ENCODE data around the gene KLHL10. TPM values are rescaled to one million over a fixed set of nuclear protein-coding genes. Genes with fewer than 3 reads are reported as not detected.
A peak's percentile ranks its signal among the peaks of the same experiment; 100 is the strongest.
"Not testable (repeated sequence)": the region's sequence is repeated elsewhere in the genome, so short reads cannot be mapped to it uniquely, and the experiment has no call there.

The KLHL10 gene
- total RNA-seq, 2 experiments from 2014 or later = not detected

DNA sequence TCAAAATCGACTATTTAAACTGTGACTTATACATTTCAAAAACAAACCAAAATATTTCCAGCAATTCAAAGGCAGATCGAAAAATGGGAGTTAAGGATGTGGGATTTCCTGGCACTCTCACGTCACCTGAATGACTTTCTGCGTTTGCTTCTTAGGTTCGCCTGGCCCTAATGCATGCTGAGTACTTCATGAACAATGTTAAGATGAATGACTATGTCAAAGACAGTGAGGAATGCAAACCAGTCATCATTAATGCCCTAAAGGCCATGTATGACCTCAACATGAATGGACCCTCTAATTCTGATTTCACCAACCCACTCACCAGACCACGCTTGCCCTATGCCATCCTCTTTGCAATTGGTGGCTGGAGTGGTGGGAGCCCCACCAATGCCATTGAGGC is 7.3 kb downstream of the KLHL10 start:
- no peaks in the 10 kb centered on the region for H3K36me3 Mint-ChIP-seq (ENCODE audit: low read depth)
- POLR2A ChIA-PET = no interaction called here
- CTCF ChIA-PET = no interaction called here
- H3K9me3 Mint-ChIP-seq = no peaks in the 10 kb centered on the region
- H3K27ac Mint-ChIP-seq = no peak overlapping the region
- H3K4me1 Mint-ChIP-seq = peaks cover under 1% of the 10 kb centered on the region
- H3K27me3 Mint-ChIP-seq = no peaks in the 10 kb centered on the region
- H3K4me3 Mint-ChIP-seq = no peak overlapping the region
- no peak for DNase-seq

DNA sequence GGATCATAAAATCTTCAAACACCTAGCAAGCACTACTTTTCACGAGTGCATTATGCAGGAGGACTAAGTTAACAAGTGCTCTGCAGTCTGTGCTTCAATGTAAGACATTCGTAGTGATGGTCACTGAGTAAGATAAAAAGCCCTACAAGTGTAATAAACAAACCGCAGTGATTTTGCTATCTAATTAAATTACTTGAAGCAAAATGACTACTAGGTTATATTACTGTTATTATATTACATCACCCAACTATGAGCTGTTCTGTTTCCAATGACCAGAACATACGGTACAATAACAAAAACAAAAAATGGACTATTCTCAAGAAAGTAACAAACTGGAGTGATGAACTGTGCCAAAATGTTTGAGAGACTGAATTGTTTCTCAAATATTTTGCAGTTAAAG is 11.2 kb downstream of the KLHL10 start:
- Mint-ChIP-seq H3K9me3 (no peaks in the 10 kb centered on the region), H3K4me1 (peaks cover 10% of the 10 kb centered on the region), H3K36me3 (ENCODE audit: low read depth) (peaks cover 10% of the 10 kb centered on the region), H3K27ac (no peak overlapping the region), H3K4me3 (no peak overlapping the region), H3K27me3 (no peaks in the 10 kb centered on the region)
- no peak for DNase-seq
- POLR2A ChIA-PET = no interaction called here
- CTCF ChIA-PET = interaction anchor here (0.8 to 1.9 kb wide), 3 partner anchors 10 to 86 kb away, joined by 3 to 7 read pairs (median 3); no protein-coding TSS in a partner anchor

DNA sequence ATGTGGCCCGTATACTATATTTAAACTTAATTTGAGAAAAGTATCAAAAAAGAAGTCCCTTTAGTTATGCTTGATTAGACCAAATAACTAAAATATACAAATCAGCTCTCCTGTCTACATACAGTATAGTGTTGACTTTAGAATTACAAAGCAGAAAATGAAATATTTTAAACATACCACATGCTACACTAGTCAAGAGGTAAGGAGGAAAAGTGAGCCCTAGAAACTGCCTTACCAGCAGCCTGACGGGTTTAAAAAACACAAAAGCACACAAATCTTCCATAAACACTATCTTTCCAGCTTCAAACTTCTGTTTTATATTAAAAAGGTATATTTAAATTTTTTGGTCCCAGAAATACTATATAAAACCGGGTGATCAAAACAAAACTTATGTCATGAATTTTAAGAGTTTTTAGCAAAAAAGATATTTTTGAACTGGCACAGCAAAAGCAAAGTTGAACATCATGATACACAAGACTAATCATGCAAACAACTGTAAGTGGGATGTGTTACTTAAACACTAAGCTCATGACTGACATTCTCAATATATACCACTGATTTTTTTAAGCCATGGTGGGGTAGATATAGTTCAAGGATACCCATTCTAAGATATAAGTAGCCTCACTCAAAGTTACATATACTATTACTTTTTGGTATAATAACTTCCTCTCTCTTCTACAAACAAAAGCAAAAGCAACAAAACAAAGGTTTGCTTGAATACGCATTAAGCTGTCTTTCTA is 11.8 kb downstream of the KLHL10 start:
- H3K36me3 Mint-ChIP-seq (ENCODE audit: low read depth) = peaks cover 14% of the 10 kb centered on the region

DNA sequence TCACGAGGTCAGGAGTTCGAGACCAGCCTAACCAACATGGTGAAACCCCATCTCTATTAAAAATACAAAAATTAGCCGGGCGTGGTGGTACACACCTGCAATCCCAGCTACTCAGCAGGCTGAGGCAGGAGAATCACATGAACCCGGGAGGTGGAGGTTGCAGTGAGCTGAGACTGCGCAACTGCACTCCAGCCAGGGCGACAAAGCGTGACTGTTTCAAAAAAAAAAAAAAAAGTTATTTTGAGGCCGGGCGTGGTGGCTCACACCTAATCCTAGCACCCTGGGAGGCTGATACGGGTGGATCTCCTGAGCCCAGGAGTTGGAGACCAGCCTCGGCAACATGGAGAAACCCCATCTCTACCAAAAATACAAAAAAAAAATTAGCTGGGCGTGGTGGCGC is 13.8 kb downstream of the KLHL10 start:
- H3K27me3 Mint-ChIP-seq, H3K27ac Mint-ChIP-seq, DNase-seq, POLR2A ChIA-PET, H3K4me3 Mint-ChIP-seq, H3K9me3 Mint-ChIP-seq, H3K4me1 Mint-ChIP-seq: not testable (repeated sequence)
- peaks cover 20% of the 10 kb centered on the region for H3K36me3 Mint-ChIP-seq (ENCODE audit: low read depth)
- CTCF ChIA-PET = interaction anchor here (0.7 to 1.1 kb wide), 3 partner anchors 9 to 49 kb away, joined by 3 read pairs; no protein-coding TSS in a partner anchor

More for the DNA sequence above, 11.8 kb downstream of the KLHL10 start:
- Mint-ChIP-seq H3K27ac (no peak overlapping the region), H3K27me3 (no peaks in the 10 kb centered on the region), H3K4me1 (peaks cover 10% of the 10 kb centered on the region), H3K4me3 (no peak overlapping the region), H3K9me3 (no peaks in the 10 kb centered on the region)
- DNase-seq = no peak
- ChIA-PET CTCF (interaction anchor here (0.7 to 1.9 kb wide), 3 partner anchors 10 to 18 kb away, joined by 3 to 7 read pairs (median 3); no protein-coding TSS in a partner anchor), POLR2A (no interaction called here)

DNA sequence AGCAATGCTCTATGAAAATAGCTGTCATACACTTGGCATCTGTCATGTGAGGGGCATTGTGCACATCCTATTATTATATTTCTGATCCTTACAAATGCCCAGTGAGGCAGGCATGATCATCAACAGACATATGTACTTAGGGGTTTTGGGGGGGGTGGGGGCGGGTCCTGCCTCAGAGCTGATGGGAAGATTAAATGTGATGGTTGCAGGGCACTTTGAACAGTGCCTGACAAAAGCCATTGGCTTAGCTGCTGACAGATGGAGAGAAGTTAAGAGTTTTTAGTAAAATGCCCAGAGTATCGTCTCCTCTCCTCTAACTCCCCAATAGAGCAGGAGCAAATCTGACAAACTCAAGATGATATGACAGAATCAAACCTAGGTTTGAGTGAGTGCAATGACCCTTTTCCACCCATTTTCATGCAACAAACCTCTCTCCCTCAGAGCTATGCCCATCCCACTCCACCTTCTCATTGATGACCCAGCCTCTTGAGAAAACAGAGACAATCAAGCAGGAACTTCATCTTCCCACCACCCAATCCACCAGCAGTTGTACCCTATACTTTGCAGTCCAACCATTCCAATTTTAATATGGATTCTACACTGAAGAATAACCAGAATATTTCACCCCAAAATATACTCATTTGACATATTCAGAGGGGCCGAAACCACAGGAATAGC is 22.8 kb downstream of the KLHL10 start:
- peaks cover 10% of the 10 kb centered on the region for H3K4me1 Mint-ChIP-seq
- H3K27me3 Mint-ChIP-seq = no peaks in the 10 kb centered on the region
- POLR2A ChIA-PET = no interaction called here
- H3K36me3 Mint-ChIP-seq (ENCODE audit: low read depth) = no peaks in the 10 kb centered on the region
- CTCF ChIA-PET = interaction anchor here (2.0 kb wide), 1 partner anchor 11 kb away, joined by 7 read pairs; no protein-coding TSS in a partner anchor
- no peak for DNase-seq
- no peaks in the 10 kb centered on the region for H3K9me3 Mint-ChIP-seq
- no peak overlapping the region for H3K4me3 Mint-ChIP-seq
- H3K27ac Mint-ChIP-seq = no peak overlapping the region

DNA sequence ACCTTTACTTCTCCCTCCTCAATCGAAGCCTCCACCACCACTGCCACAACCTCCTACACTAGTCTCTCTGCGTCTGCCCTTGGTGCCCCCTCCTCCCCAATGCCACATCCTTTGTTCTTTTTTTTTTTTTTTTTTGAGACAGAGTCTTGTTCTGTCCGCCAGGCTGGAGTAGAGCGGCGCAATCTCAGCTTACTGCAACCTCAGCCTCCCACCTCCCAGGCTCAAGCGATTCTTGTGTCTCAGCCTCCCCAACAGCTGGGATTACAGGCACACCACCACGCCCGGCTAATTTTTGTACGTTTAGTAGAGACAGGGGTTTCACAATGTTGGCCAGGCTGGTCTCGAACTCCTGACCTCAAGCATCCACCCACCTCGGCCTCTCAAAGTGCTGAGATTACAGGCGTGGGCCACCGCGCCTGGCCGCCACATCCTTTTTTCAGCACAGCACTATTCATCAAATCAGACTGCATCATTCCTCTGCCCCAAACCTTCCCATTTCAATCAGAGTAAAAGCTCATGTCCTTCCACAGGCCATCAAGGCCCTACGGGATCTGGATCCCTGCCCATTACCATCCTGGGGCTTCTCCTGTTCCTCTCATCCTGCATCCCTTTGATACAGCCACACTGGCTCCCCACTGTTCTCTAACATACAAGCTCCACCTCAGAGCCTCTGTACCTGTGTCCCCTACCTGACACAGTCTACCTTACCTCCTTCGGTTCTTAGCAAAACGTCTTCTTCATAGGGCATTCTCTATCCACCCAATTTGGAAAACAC is 25.6 kb downstream of the KLHL10 start:
- peak; percentile 33 for DNase-seq
- no peaks in the 10 kb centered on the region for H3K9me3 Mint-ChIP-seq
- H3K4me1 Mint-ChIP-seq = peaks cover 22% of the 10 kb centered on the region
- CTCF ChIA-PET = interaction anchor here (1.0 kb wide), 2 partner anchors 11 to 38 kb away, joined by 3 read pairs; no protein-coding TSS in a partner anchor
- POLR2A ChIA-PET = interaction anchor here (0.6 kb wide), 1 partner anchor 103 kb away, joined by 3 read pairs; no protein-coding TSS in a partner anchor
- H3K36me3 Mint-ChIP-seq (ENCODE audit: low read depth) = peaks cover 13% of the 10 kb centered on the region
- H3K4me3 Mint-ChIP-seq = no peak overlapping the region
- H3K27ac Mint-ChIP-seq = no peak overlapping the region
- no peaks in the 10 kb centered on the region for H3K27me3 Mint-ChIP-seq

DNA sequence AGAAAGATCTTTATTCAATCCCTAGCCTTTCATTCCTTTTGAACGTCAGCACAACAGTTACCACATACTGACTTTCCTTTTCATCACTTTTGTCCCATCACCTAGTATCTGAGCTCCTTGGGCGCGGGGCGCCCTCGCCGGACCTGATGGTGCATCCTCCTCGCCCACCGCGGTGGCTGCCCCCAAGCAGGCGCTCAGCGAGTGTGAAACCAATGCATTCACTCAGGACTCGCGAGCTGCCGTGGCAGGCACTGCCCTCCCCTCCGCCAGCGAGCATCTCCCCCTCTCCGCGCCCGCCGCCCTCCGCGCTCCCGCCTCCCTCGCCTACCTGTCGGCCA is 26.8 kb downstream of the KLHL10 start:
- Mint-ChIP-seq H3K36me3 (ENCODE audit: low read depth) (peaks cover 17% of the 10 kb centered on the region), H3K4me3 (no peak overlapping the region), H3K27me3 (no peaks in the 10 kb centered on the region), H3K9me3 (no peaks in the 10 kb centered on the region), H3K27ac (no peak overlapping the region), H3K4me1 (peaks cover 33% of the 10 kb centered on the region)
- ChIA-PET CTCF (interaction anchor here (0.7 to 1.2 kb wide), 4 partner anchors 13 to 148 kb away, joined by 3 to 5 read pairs (median 3); partner anchors contain the start of gene ACLY), POLR2A (no interaction called here)
- DNase-seq = no peak

DNA sequence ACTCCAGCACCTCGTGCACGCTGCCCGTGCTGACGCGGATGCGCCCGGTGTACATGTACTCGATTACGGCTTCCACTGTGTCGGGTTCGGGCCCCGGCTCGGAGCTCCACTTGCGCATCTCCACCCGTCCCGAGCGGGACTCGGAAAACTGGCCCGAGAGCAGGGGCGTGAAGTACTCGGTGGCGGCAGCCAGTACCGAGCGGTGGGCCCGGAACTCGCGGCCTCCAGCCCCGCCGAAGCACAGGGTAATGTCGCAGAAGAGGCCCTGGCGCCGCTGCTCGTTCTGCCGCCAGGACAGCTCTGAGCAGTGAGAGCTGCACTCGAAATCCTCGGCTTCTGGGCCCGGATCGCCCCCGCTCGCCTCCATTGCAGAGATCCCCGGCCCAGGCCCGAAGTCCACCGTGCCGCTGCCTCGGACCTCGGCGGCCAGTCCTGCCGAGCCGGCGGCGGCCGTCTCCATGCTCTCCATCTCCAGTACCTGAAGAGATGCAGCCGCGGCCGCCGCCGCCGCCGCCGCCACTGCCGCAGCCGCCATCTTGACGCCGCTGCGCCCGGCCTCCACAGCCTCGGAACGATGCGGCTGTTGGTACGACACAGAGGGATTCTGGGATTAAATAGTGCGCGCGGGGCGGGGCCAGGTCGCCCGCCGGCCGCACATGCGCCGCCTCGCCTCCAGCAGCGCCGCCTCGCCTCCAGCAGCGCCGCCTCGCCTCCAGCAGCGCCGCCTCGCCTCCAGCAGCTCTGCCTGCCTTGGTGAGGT is 27.4 kb downstream of the KLHL10 start, which contains the start of gene KLHL11:
Gene KLHL11, minus strand, starts transcription at position 588 of the 760 bp plus-strand sequence. Its CDS starts 53 bp downstream, at position 535.
- Mint-ChIP-seq H3K27ac (no peak within 1 kb of the TSS), H3K9me3 (no peaks in the 10 kb centered on the region), H3K4me3 (no peak within 1 kb of the TSS), H3K36me3 (ENCODE audit: low read depth) (peaks cover 20% of the 10 kb centered on the region), H3K27me3 (no peaks in the 10 kb centered on the region), H3K4me1 (peaks cover 32% of the 10 kb centered on the region)
- peak; percentile 89 for DNase-seq
- ChIA-PET CTCF (interaction anchor here (0.6 to 1.2 kb wide), 7 partner anchors 13 to 149 kb away, joined by 3 to 5 read pairs (median 3); partner anchors contain the start of genes ACLY and ODAD4), POLR2A (no interaction called here)

DNA sequence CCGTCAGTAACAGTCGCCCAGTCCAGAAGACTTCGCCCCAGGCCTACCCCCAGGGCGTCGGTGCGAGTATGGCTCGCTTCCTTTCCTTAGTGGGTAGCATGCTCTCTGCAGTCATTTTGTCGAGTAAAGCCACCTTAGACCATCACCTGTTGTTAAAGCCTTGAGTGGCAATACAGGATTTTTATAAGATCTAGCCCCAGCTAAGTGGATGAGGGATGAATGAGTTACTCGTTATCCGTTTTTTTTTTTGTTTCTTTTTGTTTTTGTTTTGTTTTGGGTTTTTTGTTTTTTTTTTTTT is 27.9 kb downstream of the KLHL10 start:
- H3K4me1 Mint-ChIP-seq = peaks cover 33% of the 10 kb centered on the region
- H3K9me3 Mint-ChIP-seq = no peaks in the 10 kb centered on the region
- no peak for DNase-seq
- POLR2A ChIA-PET = no interaction called here
- no peak overlapping the region for H3K27ac Mint-ChIP-seq
- no peak overlapping the region for H3K4me3 Mint-ChIP-seq
- CTCF ChIA-PET = interaction anchor here (0.6 to 1.2 kb wide), 5 partner anchors 53 to 142 kb away, joined by 3 to 5 read pairs (median 3); partner anchors contain the start of genes ACLY and ODAD4
- H3K36me3 Mint-ChIP-seq (ENCODE audit: low read depth) = peaks cover 21% of the 10 kb centered on the region
- H3K27me3 Mint-ChIP-seq = no peaks in the 10 kb centered on the region

DNA sequence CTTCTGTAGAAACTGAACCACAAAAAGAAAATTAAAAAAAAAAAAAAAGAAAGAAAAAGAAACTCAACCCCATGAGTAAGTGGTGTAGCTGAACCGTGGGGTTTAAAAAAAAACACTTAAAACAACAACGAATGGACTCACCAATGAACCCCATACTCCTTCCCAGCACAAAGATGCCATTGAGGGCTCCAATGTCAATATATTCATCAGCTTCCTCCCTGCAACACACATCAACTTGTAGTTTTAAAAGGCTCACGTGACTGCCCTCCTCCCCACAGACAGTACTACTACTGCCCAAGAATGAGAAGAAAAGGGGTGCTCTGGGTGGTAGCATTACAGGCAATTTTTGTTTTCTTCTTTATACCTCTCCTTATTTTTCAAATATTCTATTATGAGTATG is 30.9 kb downstream of the KLHL10 start:
- Mint-ChIP-seq H3K4me1 (peaks cover 29% of the 10 kb centered on the region), H3K9me3 (no peaks in the 10 kb centered on the region), H3K36me3 (ENCODE audit: low read depth) (peaks cover 49% of the 10 kb centered on the region), H3K27me3 (no peaks in the 10 kb centered on the region), H3K27ac (peak overlapping the region; percentile 5), H3K4me3 (no peak overlapping the region)
- CTCF ChIA-PET = interaction anchor here (0.7 to 1.2 kb wide), 2 partner anchors 10 to 282 kb away, joined by 3 to 4 read pairs; no protein-coding TSS in a partner anchor
- DNase-seq = no peak
- POLR2A ChIA-PET = interaction anchor here (0.7 kb wide), 1 partner anchor 1084 kb away, joined by 3 read pairs; no protein-coding TSS in a partner anchor

DNA sequence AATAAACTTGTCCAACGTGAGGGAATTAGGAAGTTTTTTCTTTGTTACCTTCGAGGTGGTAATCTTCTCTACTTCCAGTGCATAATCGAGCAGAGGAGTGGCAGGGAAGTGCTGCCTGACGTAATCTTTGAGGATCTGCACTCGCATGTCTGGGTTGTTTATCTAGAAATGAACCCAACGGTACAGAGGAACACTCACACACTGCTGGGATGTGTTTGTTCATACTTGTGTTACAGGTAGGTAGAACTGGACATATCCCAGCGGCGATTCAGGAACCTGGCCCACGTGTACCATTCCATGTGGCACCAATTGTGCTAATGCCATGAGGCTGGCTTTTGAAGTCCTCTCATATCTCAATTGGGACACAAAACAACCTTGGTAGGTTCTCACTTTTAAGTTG is 31.8 kb downstream of the KLHL10 start:
- H3K27me3 Mint-ChIP-seq = no peaks in the 10 kb centered on the region
- peaks cover 29% of the 10 kb centered on the region for H3K4me1 Mint-ChIP-seq
- ChIA-PET POLR2A (no interaction called here), CTCF (interaction anchor here (1.2 kb wide), 1 partner anchor 40 kb away, joined by 3 read pairs; no protein-coding TSS in a partner anchor)
- DNase-seq = no peak
- H3K27ac Mint-ChIP-seq = peak overlapping the region; percentile 31
- H3K36me3 Mint-ChIP-seq (ENCODE audit: low read depth) = peaks cover 52% of the 10 kb centered on the region
- no peaks in the 10 kb centered on the region for H3K9me3 Mint-ChIP-seq
- H3K4me3 Mint-ChIP-seq = no peak overlapping the region

DNA sequence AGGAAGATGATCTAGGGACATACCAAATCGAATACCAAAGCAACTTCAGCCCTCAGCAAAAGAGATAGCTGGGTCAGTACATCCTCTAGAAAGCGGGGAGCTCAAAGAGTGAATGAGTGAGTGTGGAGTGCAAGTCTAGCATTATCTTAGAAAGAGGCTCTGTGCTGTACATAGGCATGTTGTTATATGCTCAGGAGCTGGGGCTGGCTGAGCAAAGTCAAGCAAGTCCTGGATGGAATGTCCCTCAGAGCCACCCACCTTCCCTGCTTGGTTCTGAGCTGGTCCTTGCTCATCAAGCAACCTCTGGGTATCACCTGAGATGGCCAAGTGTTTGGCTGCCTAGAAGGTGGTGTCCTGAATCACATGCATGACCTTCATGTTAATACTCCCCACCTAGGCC is 32.5 kb downstream of the KLHL10 start:
- Mint-ChIP-seq H3K27me3 (no peaks in the 10 kb centered on the region), H3K4me1 (peaks cover 29% of the 10 kb centered on the region), H3K36me3 (ENCODE audit: low read depth) (peaks cover 57% of the 10 kb centered on the region), H3K27ac (no peak overlapping the region), H3K9me3 (no peaks in the 10 kb centered on the region), H3K4me3 (no peak overlapping the region)
- POLR2A ChIA-PET = no interaction called here
- CTCF ChIA-PET = interaction anchor here (0.6 to 1.2 kb wide), 3 partner anchors 9 to 150 kb away, joined by 3 read pairs; no protein-coding TSS in a partner anchor
- no peak for DNase-seq

All from activated CD4-positive, alpha-beta T cell treated with anti-CD3 and anti-CD28 coated beads, Interleukin-2, amount 10 ng/mL, durations not matched to agents 7 days and 5 days (primary cell).